ENCODE data around the gene TMEM132A. TPM values are rescaled to one million over a fixed set of nuclear protein-coding genes. Genes with fewer than 3 reads are reported as not detected.

Gene TMEM132A
- total RNA-seq, 1 donor from 2014 or later = 6.1 TPM

DNA sequence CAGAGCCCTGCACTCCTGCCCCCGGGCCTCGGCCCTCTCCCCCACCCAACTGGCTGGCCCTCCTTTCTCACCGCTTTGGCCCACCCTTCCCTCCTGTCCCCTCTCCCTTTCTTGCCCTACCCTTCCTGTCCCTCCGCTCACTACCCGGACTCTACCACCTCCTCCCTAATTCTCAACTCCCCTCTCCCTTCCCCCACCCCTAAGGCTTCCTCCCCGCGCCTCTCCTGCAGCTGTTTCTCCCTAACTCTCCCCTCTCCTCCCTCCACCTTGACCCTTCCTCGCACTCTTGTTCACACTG is 27.3 kb downstream of the TMEM132A start:
- no peak for DNase-seq (ENCODE audit: extremely low spot score in 2 of 2)
- H3K4me1 ChIP-seq = peaks cover 27% of the 10 kb centered on the region
- peak overlapping the region; percentile 56 to 75 for H3K4me3 ChIP-seq
- H3K36me3 ChIP-seq = no peaks in the 10 kb centered on the region
- intact Hi-C loops (cut with DNase I) = no loop called here
- no peak for TF ChIP-seq POLR2AphosphoS5 (IDR thresholded peaks at IDR 0.05; ENCODE audit: insufficient read depth in 1 of 2, low read depth in 1 of 2)
- TF ChIP-seq, protein P1, sequence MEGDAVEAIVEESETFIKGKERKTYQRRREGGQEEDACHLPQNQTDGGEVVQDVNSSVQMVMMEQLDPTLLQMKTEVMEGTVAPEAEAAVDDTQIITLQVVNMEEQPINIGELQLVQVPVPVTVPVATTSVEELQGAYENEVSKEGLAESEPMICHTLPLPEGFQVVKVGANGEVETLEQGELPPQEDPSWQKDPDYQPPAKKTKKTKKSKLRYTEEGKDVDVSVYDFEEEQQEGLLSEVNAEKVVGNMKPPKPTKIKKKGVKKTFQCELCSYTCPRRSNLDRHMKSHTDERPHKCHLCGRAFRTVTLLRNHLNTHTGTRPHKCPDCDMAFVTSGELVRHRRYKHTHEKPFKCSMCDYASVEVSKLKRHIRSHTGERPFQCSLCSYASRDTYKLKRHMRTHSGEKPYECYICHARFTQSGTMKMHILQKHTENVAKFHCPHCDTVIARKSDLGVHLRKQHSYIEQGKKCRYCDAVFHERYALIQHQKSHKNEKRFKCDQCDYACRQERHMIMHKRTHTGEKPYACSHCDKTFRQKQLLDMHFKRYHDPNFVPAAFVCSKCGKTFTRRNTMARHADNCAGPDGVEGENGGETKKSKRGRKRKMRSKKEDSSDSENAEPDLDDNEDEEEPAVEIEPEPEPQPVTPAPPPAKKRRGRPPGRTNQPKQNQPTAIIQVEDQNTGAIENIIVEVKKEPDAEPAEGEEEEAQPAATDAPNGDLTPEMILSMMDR (IDR thresholded peaks at IDR 0.05) = no peak
- no peak for TF ChIP-seq POLR2A (IDR thresholded peaks at IDR 0.05)
- no peaks in the 10 kb centered on the region for H3K9me3 ChIP-seq
- no peaks in the 10 kb centered on the region for H3K27me3 ChIP-seq
- H3K27ac ChIP-seq = peak overlapping the region; percentile 91

DNA sequence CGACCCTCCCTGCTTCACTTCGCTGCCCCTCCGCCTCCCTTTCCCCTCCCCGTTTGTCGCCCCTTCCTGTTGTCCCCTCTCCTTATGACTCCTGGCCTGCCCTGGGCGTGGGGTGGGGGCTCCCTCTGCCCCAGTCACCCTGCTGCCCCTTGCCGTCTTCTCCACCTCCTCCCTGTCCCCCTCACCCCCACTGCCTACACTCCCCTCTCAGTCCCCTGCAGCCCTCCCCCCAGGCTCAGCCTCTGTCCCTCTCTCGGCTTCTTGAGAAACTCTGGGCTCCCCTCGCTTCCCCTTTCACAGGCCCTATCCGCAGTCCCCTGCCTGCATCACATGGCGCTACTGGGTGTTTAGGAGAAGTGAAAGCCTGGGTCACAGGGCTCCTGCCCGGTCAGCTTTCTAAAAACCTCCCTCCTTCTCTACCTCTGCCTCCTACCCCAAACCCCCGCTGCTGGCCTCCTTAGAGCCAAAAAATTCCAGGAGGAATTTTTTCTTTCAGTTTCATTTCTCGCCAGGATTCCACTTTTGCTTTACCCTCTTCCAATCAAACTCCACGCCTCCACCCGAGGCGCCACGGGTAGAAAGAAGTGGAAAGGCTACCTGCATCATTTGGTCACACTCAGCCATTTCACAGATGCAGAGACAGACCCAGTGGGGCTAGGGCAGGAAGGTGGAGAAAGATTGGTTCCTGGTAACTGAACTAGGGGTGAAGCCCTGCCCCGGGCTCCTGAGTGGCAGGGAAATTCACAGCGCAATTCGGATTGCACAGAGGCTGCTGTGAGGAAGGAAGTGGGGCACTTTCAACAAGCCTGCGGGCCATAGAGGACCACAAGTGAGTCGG is 27.9 kb downstream of the TMEM132A start, which contains the start of gene SLC15A3:
TSS of gene SLC15A3 (minus strand) at position 273 of the 838 bp plus-strand sequence. CDS start 625 bp downstream, outside the sequence.
- Histone ChIP-seq H3K27ac (peak within 1 kb of the TSS; percentile 91), H3K4me1 (peaks cover 27% of the 10 kb centered on the region), H3K4me3 (peak within 1 kb of the TSS; percentile 56 to 75), H3K9me3 (no peaks in the 10 kb centered on the region), H3K27me3 (no peaks in the 10 kb centered on the region), H3K36me3 (no peaks in the 10 kb centered on the region)
- DNase-seq (ENCODE audit: extremely low spot score in 2 of 2) = no peak
- TF ChIP-seq POLR2AphosphoS5 (IDR thresholded peaks at IDR 0.05; ENCODE audit: insufficient read depth in 1 of 2, low read depth in 1 of 2) = peak; percentile 34 to 47
- TF ChIP-seq, protein P1 (IDR thresholded peaks at IDR 0.05) = no peak
- intact Hi-C loops (cut with DNase I) = no loop called here

DNA sequence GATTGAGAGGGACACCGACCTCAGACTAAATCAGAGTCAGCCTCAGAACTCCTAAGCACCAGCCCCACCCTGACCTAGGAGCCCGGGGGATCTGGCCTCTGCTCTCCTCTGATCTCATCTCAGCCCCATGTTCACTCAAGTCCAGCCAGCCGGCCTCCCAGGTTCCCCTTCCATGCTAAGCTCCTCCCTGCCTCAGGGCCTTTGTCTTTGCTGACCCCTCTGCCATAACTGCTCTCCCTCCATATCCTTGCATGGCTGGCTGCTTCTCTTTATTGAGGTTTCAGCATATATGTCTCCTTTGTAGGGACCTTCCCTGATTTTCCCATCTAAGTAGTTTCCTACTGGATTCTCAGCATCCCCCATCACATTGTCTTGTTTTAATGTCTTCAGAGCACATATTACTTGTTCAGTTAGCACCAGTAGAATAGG is 28.5 kb downstream of the TMEM132A start:
- H3K4me3 ChIP-seq = peak overlapping the region; percentile 56 to 75
- no peak for DNase-seq (ENCODE audit: extremely low spot score in 2 of 2)
- H3K27ac ChIP-seq = peak overlapping the region; percentile 91
- no peaks in the 10 kb centered on the region for H3K36me3 ChIP-seq
- intact Hi-C loops (cut with DNase I) = no loop called here
- no peak for TF ChIP-seq POLR2A (IDR thresholded peaks at IDR 0.05)
- TF ChIP-seq POLR2AphosphoS5 (IDR thresholded peaks at IDR 0.05; ENCODE audit: insufficient read depth in 1 of 2, low read depth in 1 of 2) = no peak
- TF ChIP-seq, protein P1 (IDR thresholded peaks at IDR 0.05) = no peak
- H3K27me3 ChIP-seq = no peaks in the 10 kb centered on the region
- no peaks in the 10 kb centered on the region for H3K9me3 ChIP-seq
- peaks cover 27% of the 10 kb centered on the region for H3K4me1 ChIP-seq

DNA sequence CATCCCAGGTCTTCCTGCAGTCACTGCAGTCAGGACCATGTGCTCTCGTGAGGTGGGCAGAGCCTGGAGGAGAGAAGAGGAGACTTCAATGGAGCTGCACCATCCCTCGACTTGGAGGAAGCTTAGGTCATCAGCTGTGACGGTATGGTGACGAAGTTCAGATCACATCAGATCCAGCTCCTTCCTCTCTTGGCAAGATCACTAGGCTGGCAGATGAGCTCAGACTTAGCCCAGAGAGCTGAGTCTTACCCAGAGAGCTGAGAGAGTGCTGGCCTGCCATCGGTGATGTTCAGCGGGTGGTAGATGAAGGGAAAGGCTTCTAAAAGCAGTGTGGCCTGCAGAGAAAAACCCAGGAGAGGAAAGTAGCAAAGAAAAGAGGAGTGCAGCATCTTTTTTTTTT is 29.5 kb downstream of the TMEM132A start:
- no peaks in the 10 kb centered on the region for H3K27me3 ChIP-seq
- H3K9me3 ChIP-seq = no peaks in the 10 kb centered on the region
- H3K36me3 ChIP-seq = no peaks in the 10 kb centered on the region
- DNase-seq (ENCODE audit: extremely low spot score in 2 of 2) = no peak
- TF ChIP-seq POLR2AphosphoS5 (IDR thresholded peaks at IDR 0.05; ENCODE audit: insufficient read depth in 1 of 2, low read depth in 1 of 2) (no peak), POLR2A (IDR thresholded peaks at IDR 0.05) (no peak)
- TF ChIP-seq, protein P1 (IDR thresholded peaks at IDR 0.05) = no peak
- H3K4me3 ChIP-seq = no peak overlapping the region
- intact Hi-C loops (cut with DNase I) = no loop called here
- no peak overlapping the region for H3K27ac ChIP-seq
- H3K4me1 ChIP-seq = peaks cover 27% of the 10 kb centered on the region

DNA sequence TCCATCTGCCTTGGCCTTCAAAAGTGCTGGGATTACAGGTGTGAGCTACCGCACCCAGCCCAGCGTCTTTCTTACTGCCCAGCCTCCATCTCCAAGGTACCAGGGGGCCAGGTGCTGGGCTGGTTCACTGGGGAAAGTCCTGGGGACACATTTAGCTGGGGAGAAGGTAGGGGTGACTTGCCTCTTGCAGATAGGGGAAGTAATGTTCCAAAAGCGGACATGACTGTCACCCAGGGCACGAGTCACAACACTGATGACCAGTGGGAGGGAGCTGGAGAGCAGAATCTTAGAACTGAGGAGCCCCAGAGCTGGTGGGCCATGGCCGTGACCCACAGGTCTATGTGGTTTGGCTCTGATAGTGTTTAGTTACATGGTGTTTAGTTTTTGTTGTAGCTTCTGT is 30.2 kb downstream of the TMEM132A start:
- Histone ChIP-seq H3K27me3 (no peaks in the 10 kb centered on the region), H3K9me3 (no peaks in the 10 kb centered on the region), H3K27ac (no peak overlapping the region), H3K36me3 (no peaks in the 10 kb centered on the region), H3K4me1 (peaks cover 26% of the 10 kb centered on the region), H3K4me3 (no peak overlapping the region)
- intact Hi-C loops (cut with DNase I) = no loop called here
- TF ChIP-seq POLR2AphosphoS5 (IDR thresholded peaks at IDR 0.05; ENCODE audit: insufficient read depth in 1 of 2, low read depth in 1 of 2) (no peak), POLR2A (IDR thresholded peaks at IDR 0.05) (no peak)
- TF ChIP-seq, protein P1 (IDR thresholded peaks at IDR 0.05) = no peak
- DNase-seq (ENCODE audit: extremely low spot score in 2 of 2) = no peak

Measured in vagina (tissue), 2 donors.